Measurements from ENCODE around the gene MRC1.

Gene MRC1

GRCh38 chr10:17847585-17848296, 38.6 kb downstream of the MRC1 start:
- DNase-seq (ENCODE audit: low read depth), result no peak

GRCh38 chr10:17848646-17849045, 39.5 kb downstream of the MRC1 start:
- DNase-seq (ENCODE audit: low read depth), result no peak

DNA sequence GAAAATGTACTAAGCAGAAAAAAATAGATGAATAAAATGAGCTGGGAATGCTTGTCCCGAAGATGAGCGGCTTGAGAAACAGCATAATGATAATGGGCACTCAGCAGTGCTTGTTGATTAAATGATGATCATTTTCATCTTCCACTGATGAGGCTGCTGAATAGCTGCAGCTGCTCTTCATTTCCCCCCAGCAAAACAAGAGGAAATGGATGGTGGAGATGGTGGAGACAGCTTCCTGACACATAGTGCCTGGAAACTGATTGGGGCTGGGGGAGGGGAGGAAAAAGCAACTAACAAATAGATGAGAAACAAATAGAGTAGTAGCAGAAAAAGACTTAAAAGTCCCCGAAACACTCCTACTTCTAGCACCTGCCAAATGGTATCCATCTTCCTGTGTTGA, 41.4 kb downstream of the MRC1 start:
- DNase-seq (ENCODE audit: low read depth), result no peak

DNA sequence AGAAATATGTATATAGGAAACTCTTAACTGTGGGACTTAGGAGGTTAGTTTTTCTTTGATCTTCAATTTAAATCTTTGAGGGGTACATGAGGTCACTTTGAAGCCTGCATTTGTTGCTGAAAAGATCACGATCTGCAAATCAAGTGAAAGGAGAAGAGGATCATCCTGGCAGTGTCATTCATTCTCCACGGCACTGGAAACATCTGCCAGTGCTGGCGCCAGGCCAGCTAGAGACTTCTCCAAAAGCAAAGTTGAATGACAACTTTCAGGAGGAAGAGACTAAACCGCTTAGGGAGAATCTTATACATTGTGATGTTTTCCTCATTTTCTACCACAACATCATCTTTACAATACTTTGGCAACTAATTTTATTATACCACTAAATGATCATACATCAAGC, 42.5 kb downstream of the MRC1 start:
- DNase-seq (ENCODE audit: low read depth), result no peak

GRCh38 chr10:17854044-17854652, 45.0 kb downstream of the MRC1 start:
- no peak for DNase-seq (ENCODE audit: low read depth)

GRCh38 chr10:17857040-17857439, 47.9 kb downstream of the MRC1 start:
- DNase-seq (ENCODE audit: low read depth), result no peak

DNA sequence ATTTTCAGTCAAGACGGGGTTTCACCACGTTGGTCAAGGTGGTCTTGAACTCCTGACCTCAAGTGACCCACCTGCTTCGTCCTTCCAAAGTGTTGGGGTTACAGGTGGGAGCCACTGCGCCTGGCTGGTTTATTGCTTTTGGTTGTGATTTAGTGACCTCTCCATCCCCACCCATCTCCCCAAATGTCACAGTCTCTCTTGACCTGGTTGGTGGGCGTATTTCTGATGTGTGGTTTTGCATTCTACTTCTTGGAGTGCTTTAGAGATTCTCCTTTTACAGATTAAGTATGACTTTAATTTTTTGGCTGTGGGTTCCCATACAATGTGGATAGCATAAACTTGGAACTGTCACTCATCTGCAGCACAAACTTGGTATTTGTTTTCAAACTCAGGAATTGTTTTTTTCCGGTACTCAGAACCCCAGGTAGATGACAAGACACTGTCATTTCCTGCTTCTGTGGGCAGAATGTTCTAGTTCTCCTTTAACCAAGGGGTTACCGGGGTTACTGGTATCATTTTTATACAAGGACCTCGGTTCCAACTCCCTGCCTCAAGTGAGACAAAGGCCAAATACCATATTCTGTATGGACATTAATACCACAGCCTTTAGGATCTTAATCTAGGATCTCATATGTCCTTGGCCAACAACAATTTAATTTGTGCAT, 50.5 kb downstream of the MRC1 start:
- DNase-seq (ENCODE audit: low read depth), result no peak

GRCh38 chr10:17861760-17862159, 52.6 kb downstream of the MRC1 start:
- DNase-seq (ENCODE audit: low read depth), result no peak

- DNase-seq (ENCODE audit: low read depth), result no peak
These were observed 56.2 kb downstream of the MRC1 start for GRCh38 chr10:17865351-17865750.

DNA sequence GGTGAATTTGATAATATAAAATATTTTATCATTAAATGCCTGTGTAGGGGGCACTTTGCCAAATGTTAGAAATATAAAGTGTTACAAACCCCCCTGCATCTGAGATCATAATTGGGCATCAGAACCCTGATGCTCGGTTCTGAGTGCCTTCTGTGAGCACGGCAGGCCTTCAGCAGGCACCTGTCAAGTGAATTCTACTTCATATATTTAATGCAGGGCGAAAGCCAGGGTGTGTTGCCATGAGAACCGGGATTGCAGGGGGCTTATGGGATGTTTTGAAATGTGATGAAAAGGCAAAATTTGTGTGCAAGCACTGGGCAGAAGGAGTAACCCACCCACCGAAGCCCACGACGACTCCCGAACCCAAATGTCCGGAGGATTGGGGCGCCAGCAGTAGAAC, 57.2 kb downstream of the MRC1 start:
- DNase-seq (ENCODE audit: low read depth), result no peak

- DNase-seq (ENCODE audit: low read depth), result no peak
These were observed 57.9 kb downstream of the MRC1 start for GRCh38 chr10:17867056-17867455.

DNA sequence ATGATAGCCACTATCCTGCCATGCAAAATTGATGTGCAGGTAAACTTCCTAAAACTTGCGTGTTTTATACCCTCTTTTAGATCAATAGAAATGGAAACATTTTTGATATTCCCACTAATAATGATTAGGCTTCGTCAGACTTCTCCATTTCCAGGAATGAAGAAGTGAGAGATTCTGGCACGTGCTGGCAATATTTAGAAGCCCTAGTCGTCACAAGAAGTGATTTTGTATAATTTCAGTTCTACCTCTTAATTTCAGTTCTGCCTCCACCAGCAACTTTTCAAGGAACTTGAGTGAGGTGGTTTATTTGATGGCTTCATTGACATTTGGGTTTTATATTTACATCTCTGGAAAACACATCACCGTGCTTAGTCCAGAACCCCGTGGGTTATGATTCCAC, 61.9 kb downstream of the MRC1 start:
- DNase-seq (ENCODE audit: low read depth), result no peak

GRCh38 chr10:17872191-17873091, 63.3 kb downstream of the MRC1 start:
- no peak for DNase-seq (ENCODE audit: low read depth)

DNA sequence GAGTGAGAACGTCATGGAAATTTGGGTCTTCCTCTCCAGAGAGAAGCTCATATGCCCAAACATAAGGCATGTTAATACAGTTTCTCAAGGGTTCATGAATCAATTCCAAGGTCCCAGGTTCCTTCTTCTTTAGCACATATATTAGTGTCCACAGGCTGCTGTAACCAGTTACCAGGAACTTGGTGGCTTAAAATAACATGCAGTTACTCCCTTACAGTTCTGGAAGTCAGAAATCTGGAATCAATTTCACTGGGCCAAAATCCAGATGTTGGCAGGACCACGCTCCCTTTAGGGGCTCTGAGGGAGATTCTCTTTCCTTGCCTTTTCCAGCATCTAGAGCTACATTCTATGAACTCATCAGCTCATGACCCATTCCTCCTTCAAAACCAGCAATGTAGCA, 64.8 kb downstream of the MRC1 start:
- no peak for DNase-seq (ENCODE audit: low read depth)

GRCh38 chr10:17877121-17877520, 68.0 kb downstream of the MRC1 start:
- no peak for DNase-seq (ENCODE audit: low read depth)

DNA sequence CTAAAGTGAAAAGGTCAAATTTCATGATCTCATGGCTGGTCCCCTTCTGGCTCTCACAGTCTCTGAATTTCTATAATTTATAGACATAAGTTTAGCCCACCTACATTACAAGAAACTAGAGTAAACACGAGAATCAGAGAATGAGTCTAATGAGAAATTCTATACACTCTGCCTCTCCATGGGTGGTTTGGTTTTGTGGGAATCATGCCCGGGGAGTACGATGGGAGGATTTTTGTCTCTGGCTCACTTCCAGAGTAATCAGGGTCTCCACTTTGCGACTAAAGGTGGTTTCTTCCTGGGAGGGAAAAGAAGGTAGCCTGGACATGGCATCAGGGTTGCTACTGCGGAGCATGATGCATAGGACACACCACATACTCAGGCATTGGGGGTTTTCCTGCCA, 69.7 kb downstream of the MRC1 start:
- no peak for DNase-seq (ENCODE audit: low read depth)

- no peak for DNase-seq (ENCODE audit: low read depth)
These were observed 71.5 kb downstream of the MRC1 start for GRCh38 chr10:17880601-17881000.

GRCh38 chr10:17882557-17882956, 73.4 kb downstream of the MRC1 start:
- DNase-seq (ENCODE audit: low read depth), result no peak

GRCh38 chr10:17883621-17884020, 74.5 kb downstream of the MRC1 start:
- no peak for DNase-seq (ENCODE audit: low read depth)

GRCh38 chr10:17888189-17888588, 79.0 kb downstream of the MRC1 start:
- no peak for DNase-seq (ENCODE audit: low read depth)

GRCh38 chr10:17891435-17891834, 82.3 kb downstream of the MRC1 start:
- DNase-seq (ENCODE audit: low read depth), result no peak

GRCh38 chr10:17904564-17904963, 95.4 kb downstream of the MRC1 start:
- no peak for DNase-seq (ENCODE audit: low read depth)

DNA sequence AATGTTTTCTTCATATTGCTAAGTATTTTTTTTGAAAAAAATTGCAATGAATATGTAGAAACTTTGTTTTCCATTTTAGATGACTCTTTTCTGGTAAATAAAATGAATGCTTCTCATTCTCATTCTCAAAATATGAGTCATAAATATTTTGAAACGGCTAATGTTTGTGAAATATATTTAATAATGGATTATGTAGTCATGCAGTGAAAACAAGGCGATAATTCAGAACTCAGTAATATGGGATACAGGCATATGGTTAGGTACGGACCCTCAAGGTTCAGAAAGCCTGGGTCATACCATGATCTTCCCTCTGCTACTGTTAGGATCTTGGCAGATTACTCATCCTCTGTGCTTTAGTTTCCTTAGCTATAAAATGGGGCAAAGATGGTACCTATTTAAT, 96.3 kb downstream of the MRC1 start:
- DNase-seq (ENCODE audit: low read depth), result no peak
